NCI-H1092 (cell line): Measurements from ENCODE around the gene FGF13.

ENCODE experiments used
- DNase-seq: peaks from one replicate; lab custom pipeline; 2025; lab: John Stamatoyannopoulos, UW

Gene FGF13

DNA sequence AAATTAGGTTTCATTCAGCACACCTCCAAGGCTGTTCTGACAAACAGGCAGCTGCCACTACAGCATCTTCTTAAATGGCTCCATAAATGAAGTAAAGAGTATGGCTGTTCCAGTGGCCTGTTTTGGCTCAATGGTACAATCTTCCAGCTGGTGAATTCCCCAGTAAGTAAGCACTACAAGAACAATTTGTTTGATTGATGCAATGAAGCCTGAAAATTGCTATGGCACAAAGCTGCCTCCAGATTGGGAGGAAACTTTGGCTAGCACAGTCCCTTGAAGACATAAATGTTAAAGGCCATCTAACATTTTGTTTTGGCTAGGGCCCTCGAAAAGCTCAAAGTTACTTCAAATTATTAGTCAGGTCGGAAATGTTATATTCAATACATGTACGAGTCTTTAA lies 47.5 kb downstream of the FGF13 start:
- DNase-seq, result no peak

DNA sequence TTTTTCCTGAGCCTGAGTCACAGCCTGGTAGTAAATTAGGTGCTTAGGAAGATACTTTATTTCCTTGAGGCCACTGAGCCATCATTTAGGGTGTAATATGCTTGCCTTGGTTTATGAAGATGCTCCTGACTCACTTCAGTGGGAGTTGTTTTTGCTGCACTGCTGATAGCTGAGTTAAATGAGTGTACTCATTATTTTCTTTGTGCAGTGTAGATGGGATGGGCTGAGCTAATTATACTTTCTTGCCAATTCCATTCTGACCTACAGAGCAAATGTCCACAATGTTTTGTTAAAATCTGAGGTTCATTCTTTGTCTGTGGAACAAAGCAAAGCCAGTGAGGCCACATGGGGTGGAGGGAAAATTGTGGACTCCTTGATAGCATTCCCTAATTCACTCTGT lies 60.0 kb downstream of the FGF13 start:
- DNase-seq, result no peak

DNA sequence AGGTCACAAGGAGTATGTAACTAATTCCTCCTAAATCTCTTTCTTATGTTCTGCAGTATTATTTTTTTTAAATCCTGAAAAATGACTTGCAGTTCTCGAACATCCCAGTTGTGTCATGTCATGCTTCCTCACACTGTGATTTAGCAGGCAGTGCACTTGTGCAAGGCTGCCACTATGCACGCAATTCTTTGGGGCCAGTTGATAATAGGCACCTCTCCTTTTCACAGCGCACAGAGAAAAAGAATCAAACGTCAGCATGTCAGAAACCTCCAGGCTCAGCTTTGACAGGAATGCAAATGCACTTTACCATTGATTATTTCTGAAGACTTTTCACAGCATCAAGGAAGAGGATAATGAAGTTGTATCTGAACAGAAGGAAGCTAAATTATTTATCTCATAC lies 62.9 kb downstream of the FGF13 start:
- DNase-seq, result no peak

DNA sequence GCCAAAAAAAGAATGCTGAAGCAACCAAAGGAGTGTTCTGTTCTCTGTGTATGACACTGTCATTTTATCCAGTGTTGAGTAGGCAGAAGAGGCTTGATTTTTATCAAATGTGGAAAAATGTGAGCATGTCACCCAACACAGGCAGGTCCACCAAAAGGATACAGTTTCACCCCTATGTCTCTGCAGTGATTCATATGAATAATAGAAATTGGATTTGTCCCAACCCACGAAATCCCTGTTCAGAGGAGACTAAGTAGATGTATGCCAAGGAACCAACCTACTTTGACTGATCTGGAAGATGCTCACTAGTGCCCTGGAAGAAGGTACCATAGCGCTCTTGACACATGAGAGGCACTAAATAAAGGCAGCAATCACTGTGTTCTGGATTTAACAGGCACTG lies 72.5 kb downstream of the FGF13 start:
- no peak for DNase-seq
